K562 (cell line): ENCODE results near the gene ACBD3. TPM values are rescaled to one million over a fixed set of nuclear protein-coding genes. Genes with fewer than 3 reads are reported as not detected.

Experiments used
- CBFB ChIP-seq: sonication (generic); formaldehyde crosslinking; IDR thresholded peaks from 2 replicates; pipeline ENCODE4 v1.4.0; 2020; ENCODE audit warnings: mild to moderate bottlenecking, missing genetic modification reagents
- CTCF ChIP-seq, 3 experiments: IDR thresholded peaks in 2 of 3; conservative IDR thresholded peaks in 1 of 3; 2 replicates each; pipeline ENCODE4 v1.5.1; 2011 to 2012; ENCODE audit warnings: low read length in 3 of 3, mild to moderate bottlenecking in 3 of 3, control low read depth in 2 of 3, improper control_type of control experiment in 1 of 3, inconsistent platforms in 1 of 3, low read depth in 1 of 3, mixed read lengths in 1 of 3, moderate library complexity in 1 of 3; ENCODE audit not compliant: insufficient read depth in 2 of 3
- FOXP1 ChIP-seq: sonication (generic); formaldehyde crosslinking; IDR thresholded peaks from 2 replicates; pipeline ENCODE4 v1.8.0; 2022; ENCODE audit warnings: mild to moderate bottlenecking, missing genetic modification reagents
- HLTF ChIP-seq: fragments of 450-650 bp; IDR thresholded peaks from 2 replicates; pipeline ENCODE4 v1.6.1; 2016
- HNRNPK ChIP-seq: fragments of 200-400 bp; formaldehyde crosslinking; IDR thresholded peaks from one replicate; pipeline ENCODE4 v1.6.1; 2018; ENCODE audit warnings: mild to moderate bottlenecking, low read depth, low read length; ENCODE audit not compliant: poor library complexity, severe bottlenecking
- HOMEZ ChIP-seq: fragments of 250-450 bp; sonication (Bioruptor Pico); IDR thresholded peaks from 2 replicates; pipeline ENCODE4 v1.4.0; 2020; ENCODE audit warnings: mild to moderate bottlenecking, moderate library complexity
- MBD2 ChIP-seq: sonication (generic); IDR thresholded peaks from 2 replicates; pipeline ENCODE4 v1.6.1; 2016; ENCODE audit warnings: low read depth, borderline replicate concordance
- MITF ChIP-seq: IDR thresholded peaks from 2 replicates; pipeline ENCODE4 v1.6.1; 2014; ENCODE audit warnings: antibody characterized with exemption
- MTA1 ChIP-seq: fragments of 450-650 bp; IDR thresholded peaks from 2 replicates; pipeline ENCODE4 v1.6.1; 2017; ENCODE audit warnings: borderline replicate concordance
- NFE2 ChIP-seq: IDR thresholded peaks from 2 replicates; pipeline ENCODE4 v1.6.1; 2014; ENCODE audit warnings: antibody characterized with exemption, low read depth
- PTRF ChIP-seq: fragments of 450-650 bp; IDR thresholded peaks from 2 replicates; pipeline ENCODE4 v1.6.1; 2016; ENCODE audit warnings: mild to moderate bottlenecking, missing genetic modification characterization, missing compliant biosample characterization
- TCFL5 ChIP-seq: fragments of 250-450 bp; sonication (Bioruptor Pico); conservative IDR thresholded peaks from 2 replicates; pipeline ENCODE4 v1.6.1; 2021; ENCODE audit warnings: mild to moderate bottlenecking, moderate library complexity, matching md5 sums
- TEAD1 ChIP-seq, 2 experiments: fragments of 450-650 bp in 1 of 2; sonication (generic) in 1 of 2; formaldehyde crosslinking; IDR thresholded peaks; 2 replicates each; pipeline versions ENCODE4 v1.4.0 to v1.8.0; 2020 to 2022; ENCODE audit warnings: mild to moderate bottlenecking in 2 of 2, missing genetic modification reagents in 1 of 2
- YY1 ChIP-seq, 3 experiments: IDR thresholded peaks; 2 replicates each; pipeline ENCODE4 v1.6.1; 2011; ENCODE audit warnings: low read length in 2 of 3, mild to moderate bottlenecking in 2 of 3, moderate library complexity in 2 of 3, borderline replicate concordance in 1 of 3, control low read depth in 1 of 3, low read depth in 1 of 3; ENCODE audit not compliant: insufficient read depth in 3 of 3, insufficient replicate concordance in 2 of 3, control insufficient read depth in 1 of 3, insufficient read length in 1 of 3; ENCODE audit errors: extremely low read depth in 1 of 3
- ZFP1 ChIP-seq: fragments of 450-650 bp; formaldehyde crosslinking; IDR thresholded peaks from 2 replicates; pipeline ENCODE4 v1.4.0; 2020; ENCODE audit warnings: mild to moderate bottlenecking, mixed read lengths
- ZFX ChIP-seq: sonication (generic); formaldehyde crosslinking; IDR thresholded peaks from 2 replicates; pipeline ENCODE4 v1.8.0; 2022; ENCODE audit warnings: mild to moderate bottlenecking, missing genetic modification reagents, moderate library complexity
- ZNF232 ChIP-seq: sonication (generic); formaldehyde crosslinking; IDR thresholded peaks from 2 replicates; pipeline ENCODE4 v1.8.0; 2022; ENCODE audit warnings: mild to moderate bottlenecking, missing genetic modification reagents
- ZNF41 ChIP-seq: fragments of 250-450 bp; sonication (Bioruptor Pico); conservative IDR thresholded peaks from 2 replicates; pipeline ENCODE4 v1.4.0; 2020; ENCODE audit warnings: mild to moderate bottlenecking
- ZNF830 ChIP-seq: fragments of 250-450 bp; sonication (Bioruptor Pico); IDR thresholded peaks from 2 replicates; pipeline ENCODE4 v1.5.0; 2021; ENCODE audit warnings: mild to moderate bottlenecking
- polyA plus RNA-seq, 8 experiments: library from polyadenylated mRNA; depleted of rRNA in 4 of 8; stranded (reverse) in 5 of 8; unstranded in 3 of 8; fragments of >200 nt; fragmentation: Nextera tagmentation in 2 of 8; fragmentation: Illumina TruSeq in 1 of 8; extraction: Ambion mirVana in 2 of 8; extraction: Trizol in 1 of 8; gene quantifications; 2 replicates each; pipeline versions ENCODE4 v1.2.1 to v1.2.3, GENCODE V29; 2011 to 2014; ENCODE audit warnings: inconsistent platforms in 1 of 8, missing spikeins in 1 of 8
- total RNA-seq, 7 experiments: library from RNA; depleted of rRNA in 6 of 7; stranded (reverse); fragments of >200 nt in 6 of 7; fragmentation: Illumina TruSeq in 2 of 7; extraction: Trizol in 2 of 7; gene quantifications; 2 replicates each; pipeline versions ENCODE4 v1.2.1 to v1.2.3, GENCODE V29; 2011 to 2021; ENCODE audit warnings: low replicate concordance in 1 of 7

Gene ACBD3
- total and polyA plus RNA-seq, 9 of the 15 experiments (the other 6 are each of a cell fraction or from before 2014, with no cell fraction given): 11.1 to 36.7 (median 26.9) TPM

GRCh38 chr1:226110249-226111097, 76.1 kb downstream of the ACBD3 start (continued):
- TF ChIP-seq ZNF41 (CRISPR knock-in tag): no peak
- peak in 2 of 3 experiments; percentile 34 to 57 for TF ChIP-seq YY1 (IDR thresholded peaks at IDR 0.05; ENCODE audit: borderline replicate concordance in 1 of 3, control insufficient read depth in 1 of 3, extremely low read depth in 1 of 3, insufficient read depth in 3 of 3, insufficient read length in 1 of 3, insufficient replicate concordance in 2 of 3, low read depth in 1 of 3, low read length in 2 of 3)
- no peak for TF ChIP-seq NFE2
- TF ChIP-seq HOMEZ: no peak
- no peak for TF ChIP-seq MTA1
- TF ChIP-seq ZFP1 (CRISPR knock-in tag): no peak
- no peak for TF ChIP-seq CBFB (CRISPR knock-in tag)
- no peak for TF ChIP-seq MITF
- TF ChIP-seq FOXP1 (CRISPR knock-in tag): no peak; the same call in 1 of the 2 replicates
- TF ChIP-seq ZNF232 (CRISPR knock-in tag): no peak
- TF ChIP-seq ZNF830: no peak
- no peak for TF ChIP-seq TCFL5 (CRISPR knock-in tag)
- TF ChIP-seq MBD2: no peak
- TF ChIP-seq TEAD1 (CRISPR knock-in tag; IDR thresholded peaks at IDR 0.05): peak in 1 of 2 experiments; percentile 21; a peak in 2 of 4 replicates
- TF ChIP-seq HNRNPK: no peak
- TF ChIP-seq PTRF (tag): no peak
- TF ChIP-seq ZFX (CRISPR knock-in tag): peak; percentile 92
- TF ChIP-seq CTCF (IDR thresholded peaks at IDR 0.05 in 2 of 3, conservative IDR thresholded peaks at IDR 0.05 in 1 of 3; ENCODE audit: insufficient read depth in 2 of 3, low read depth in 1 of 3, low read length in 3 of 3): no peak
- 0 out of 2 replicates have a peak, but pooled peaks have one; percentile 10 for TF ChIP-seq HLTF
